Coronary artery (tissue), 2 donors: ENCODE results near the gene LRRC10B.

ENCODE experiments used
- DNase-seq: peaks from one replicate; pipeline ENCODE4 v3.0.0-alpha.2; 2017; ENCODE audit warnings: low spot score
- H3K27ac ChIP-seq, 2 donors: fragments of 200-600 bp; sonication (generic); one replicate each; pipeline ENCODE4 v1.5.1; 2016 to 2019
- H3K4me3 ChIP-seq: fragments of 200-600 bp; sonication (generic); 2 replicates; pipeline ENCODE4 v1.5.1; 2016; ENCODE audit warnings: mild to moderate bottlenecking, moderate library complexity
- TF ChIP-seq, protein P1 (sequence below): fragments of 200-600 bp; sonication (generic); IDR thresholded peaks from one replicate; pipeline ENCODE4 v1.5.1; 2019; ENCODE audit warnings: antibody characterized with exemption

The LRRC10B gene

DNA sequence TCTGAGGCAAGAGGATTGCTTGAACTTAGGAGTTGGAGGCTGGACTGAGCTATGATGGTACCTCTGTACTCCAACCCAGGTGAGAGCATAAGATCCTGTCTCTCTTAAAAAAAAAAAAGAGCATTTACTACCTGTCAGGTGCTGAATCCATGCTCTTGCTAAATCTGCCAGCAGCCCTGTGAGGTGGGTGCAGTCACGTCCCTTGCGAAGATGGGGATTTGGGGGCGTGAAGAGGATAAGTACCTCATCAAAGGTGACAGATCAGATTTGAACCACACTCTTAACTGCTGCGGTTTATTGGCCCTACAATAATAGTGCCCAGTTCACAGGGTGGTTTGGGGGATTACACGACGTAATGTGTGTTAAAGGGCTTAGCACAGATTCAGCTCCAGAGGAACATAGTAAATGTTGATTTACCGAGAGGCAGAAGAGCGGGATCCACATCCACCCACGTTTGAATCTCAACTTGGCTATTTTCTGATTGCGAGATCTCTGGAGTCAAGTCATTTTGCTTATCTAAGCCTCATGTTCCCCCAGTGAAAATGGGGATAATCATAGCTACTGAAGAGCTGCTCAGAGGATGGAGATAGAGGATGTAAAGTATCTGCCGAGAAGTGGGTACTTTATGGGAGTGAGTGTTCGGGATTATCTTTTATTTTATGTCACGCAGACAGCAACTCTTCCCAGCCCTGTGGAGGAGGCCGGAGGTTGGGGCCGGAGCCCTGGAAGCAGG is 28.1 kb upstream of the LRRC10B start:
- Histone ChIP-seq H3K27ac (no peak overlapping the region), H3K4me3 (no peak overlapping the region)
- no peak for DNase-seq
- TF ChIP-seq, protein P1, sequence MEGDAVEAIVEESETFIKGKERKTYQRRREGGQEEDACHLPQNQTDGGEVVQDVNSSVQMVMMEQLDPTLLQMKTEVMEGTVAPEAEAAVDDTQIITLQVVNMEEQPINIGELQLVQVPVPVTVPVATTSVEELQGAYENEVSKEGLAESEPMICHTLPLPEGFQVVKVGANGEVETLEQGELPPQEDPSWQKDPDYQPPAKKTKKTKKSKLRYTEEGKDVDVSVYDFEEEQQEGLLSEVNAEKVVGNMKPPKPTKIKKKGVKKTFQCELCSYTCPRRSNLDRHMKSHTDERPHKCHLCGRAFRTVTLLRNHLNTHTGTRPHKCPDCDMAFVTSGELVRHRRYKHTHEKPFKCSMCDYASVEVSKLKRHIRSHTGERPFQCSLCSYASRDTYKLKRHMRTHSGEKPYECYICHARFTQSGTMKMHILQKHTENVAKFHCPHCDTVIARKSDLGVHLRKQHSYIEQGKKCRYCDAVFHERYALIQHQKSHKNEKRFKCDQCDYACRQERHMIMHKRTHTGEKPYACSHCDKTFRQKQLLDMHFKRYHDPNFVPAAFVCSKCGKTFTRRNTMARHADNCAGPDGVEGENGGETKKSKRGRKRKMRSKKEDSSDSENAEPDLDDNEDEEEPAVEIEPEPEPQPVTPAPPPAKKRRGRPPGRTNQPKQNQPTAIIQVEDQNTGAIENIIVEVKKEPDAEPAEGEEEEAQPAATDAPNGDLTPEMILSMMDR = no peak

DNA sequence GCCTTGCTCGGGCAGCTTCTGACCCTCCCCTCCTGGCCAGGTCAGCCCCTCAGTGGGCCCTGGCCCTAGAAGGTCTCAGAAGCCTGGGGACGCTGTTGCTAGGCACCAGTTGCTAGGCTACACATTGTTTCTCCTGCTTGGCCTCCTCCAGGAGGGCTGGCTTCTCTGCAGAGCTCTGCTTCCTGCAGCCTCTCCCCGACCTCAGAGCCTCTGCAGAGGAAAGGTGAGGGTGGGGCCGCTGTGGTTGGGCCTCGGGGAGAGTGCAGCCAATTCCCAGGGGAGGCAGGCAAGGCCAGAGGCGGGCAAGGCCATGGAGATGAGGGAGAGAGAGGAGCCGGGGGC is 27.6 kb upstream of the LRRC10B start:
- no peak for DNase-seq

DNA sequence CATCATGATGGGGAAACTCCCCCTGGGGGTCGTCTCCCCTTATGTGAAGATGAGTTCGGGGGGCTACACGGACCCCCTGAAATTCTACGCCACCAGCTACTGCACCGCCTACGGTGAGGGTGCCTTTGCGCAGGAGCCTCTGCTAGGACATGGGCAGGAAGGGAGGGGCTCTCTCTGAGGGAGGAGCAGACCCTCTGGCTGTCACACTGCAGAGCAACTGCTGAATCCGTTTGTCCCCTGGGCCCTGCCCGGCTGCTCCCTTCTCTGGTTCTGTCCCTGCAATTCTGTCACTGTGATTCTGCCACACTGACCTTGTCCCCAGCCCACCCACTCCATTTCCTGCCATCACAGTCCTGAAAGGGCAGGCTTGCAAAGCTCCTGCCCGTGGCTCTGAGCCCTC is 26.7 kb upstream of the LRRC10B start:
- no peak for DNase-seq
- TF ChIP-seq, protein P1 = no peak
- H3K27ac ChIP-seq = no peak overlapping the region
- H3K4me3 ChIP-seq = no peak overlapping the region

More for the DNA sequence above, 27.6 kb upstream of the LRRC10B start:
- Histone ChIP-seq H3K4me3 (no peak overlapping the region), H3K27ac (no peak overlapping the region)
- TF ChIP-seq, protein P1 = no peak

DNA sequence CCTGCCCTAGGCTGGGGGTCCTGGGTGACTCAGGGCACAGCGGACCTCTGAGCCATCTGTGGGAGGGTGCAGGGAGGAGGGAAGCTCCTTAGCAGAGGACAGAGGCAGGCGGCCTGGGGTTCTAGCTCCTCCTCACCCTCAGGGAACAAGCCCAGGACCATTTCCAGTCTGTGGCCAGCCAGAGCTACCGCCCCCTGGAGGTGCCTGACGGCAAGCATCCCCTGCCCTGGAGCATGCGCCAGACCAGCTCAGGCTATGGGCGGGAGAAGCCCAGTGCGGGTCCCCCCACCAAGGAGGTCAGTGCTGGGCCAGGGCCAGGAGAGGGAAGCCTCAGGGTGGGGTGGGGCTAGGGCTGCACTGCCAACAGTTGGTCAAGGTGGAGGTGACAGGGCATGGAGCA is 26.0 kb upstream of the LRRC10B start:
- Histone ChIP-seq H3K27ac (no peak overlapping the region), H3K4me3 (no peak overlapping the region)
- no peak for DNase-seq
- TF ChIP-seq, protein P1 = no peak

DNA sequence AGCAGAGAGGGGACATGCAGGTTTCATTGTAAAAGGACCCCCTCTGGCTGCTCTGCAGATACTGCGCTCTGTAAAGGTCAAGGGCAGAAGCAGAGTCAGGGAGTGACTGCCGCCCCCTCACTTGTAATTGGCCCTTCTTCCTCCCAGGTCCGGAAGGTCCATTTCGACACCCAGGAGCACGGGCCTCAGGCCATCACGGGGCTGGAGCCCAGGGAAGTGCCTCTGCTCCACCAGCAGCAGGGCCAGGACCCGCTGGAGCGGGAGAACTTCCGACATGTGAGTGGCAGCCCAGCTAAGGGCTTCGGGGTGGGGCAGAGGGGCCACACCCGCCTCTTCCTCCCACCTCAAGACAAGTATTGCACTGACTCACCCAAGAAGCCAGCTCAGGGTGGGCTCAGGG is 24.0 kb upstream of the LRRC10B start:
- Histone ChIP-seq H3K4me3 (no peak overlapping the region), H3K27ac (no peak overlapping the region)
- TF ChIP-seq, protein P1 = no peak
- DNase-seq = no peak

DNA sequence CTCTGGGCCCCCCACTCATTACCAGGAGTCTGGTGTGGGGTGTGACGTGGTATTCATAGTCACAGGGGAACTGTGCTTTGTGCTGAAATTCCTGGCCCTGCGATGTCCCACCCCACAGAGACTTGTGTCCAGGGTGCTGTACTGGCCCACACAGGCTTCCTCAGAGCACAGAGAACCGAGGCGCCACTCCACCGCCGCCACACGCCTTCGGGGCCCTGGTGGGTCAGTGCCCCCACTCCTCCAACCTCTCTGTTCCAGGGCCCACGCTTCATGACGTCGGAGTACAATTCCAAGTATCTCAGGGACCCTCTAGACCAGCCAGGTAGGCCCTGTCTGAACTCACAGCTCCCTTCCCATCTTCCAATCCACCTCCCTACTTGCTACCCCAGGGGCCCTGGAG is 23.5 kb upstream of the LRRC10B start:
- H3K4me3 ChIP-seq = no peak overlapping the region
- H3K27ac ChIP-seq = no peak overlapping the region
- TF ChIP-seq, protein P1 = no peak
- no peak for DNase-seq

DNA sequence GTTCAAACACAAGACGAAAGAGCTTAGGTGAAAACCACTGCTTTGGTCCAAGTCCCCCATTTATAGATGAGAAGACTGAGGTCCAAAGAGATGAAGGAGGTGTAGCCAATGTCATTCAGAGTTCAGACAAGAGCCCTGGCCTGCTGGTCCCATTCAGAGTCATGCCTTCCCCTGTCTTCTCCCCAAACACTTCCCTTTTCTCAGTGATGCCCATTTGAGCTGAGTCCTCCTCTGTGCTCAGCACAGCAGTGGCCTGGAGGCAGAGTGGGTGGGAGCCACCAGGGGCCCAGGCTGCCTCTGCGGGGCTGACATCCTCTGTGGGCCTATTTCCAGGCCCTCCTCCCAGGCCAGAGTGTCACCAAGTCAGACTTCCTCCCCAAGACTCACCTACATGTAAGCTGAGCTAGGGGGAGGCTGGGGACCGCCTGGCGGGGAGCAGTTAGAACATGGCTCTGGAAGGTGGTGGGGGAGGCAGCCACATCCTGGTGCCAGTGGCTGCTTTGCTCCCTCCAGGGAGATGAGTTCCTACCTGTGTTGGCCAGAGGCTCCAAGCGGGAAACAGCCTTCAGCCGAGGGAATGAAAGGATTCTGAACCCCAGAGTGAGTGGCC is 22.4 kb upstream of the LRRC10B start:
- TF ChIP-seq, protein P1 = no peak
- H3K4me3 ChIP-seq = no peak overlapping the region
- DNase-seq = no peak
- H3K27ac ChIP-seq = no peak overlapping the region
